Esophagus mucosa (tissue), 1 donor: ENCODE measurements around the gene PRPF8. TPM values are rescaled to one million over a fixed set of nuclear protein-coding genes. Genes with fewer than 3 reads are reported as not detected.
"Not testable (repeated sequence)": the region's sequence is repeated elsewhere in the genome, so short reads cannot be mapped to it uniquely, and the experiment has no call there.

Experiments used
- ATAC-seq: fragments of 200-7000 bp; cut with Tn5 transposase; one replicate; pipeline ENCODE4 v1.9.1; 2020
- total RNA-seq: library from RNA; stranded (reverse); gene quantifications from one replicate; pipeline ENCODE4 v1.2.4, GENCODE V29; 2023
- donor health status: DM: yes; HTN: yes; CAD: no.

PRPF8 gene
- total RNA-seq, 1 donor from 2014 or later: 171 TPM

DNA sequence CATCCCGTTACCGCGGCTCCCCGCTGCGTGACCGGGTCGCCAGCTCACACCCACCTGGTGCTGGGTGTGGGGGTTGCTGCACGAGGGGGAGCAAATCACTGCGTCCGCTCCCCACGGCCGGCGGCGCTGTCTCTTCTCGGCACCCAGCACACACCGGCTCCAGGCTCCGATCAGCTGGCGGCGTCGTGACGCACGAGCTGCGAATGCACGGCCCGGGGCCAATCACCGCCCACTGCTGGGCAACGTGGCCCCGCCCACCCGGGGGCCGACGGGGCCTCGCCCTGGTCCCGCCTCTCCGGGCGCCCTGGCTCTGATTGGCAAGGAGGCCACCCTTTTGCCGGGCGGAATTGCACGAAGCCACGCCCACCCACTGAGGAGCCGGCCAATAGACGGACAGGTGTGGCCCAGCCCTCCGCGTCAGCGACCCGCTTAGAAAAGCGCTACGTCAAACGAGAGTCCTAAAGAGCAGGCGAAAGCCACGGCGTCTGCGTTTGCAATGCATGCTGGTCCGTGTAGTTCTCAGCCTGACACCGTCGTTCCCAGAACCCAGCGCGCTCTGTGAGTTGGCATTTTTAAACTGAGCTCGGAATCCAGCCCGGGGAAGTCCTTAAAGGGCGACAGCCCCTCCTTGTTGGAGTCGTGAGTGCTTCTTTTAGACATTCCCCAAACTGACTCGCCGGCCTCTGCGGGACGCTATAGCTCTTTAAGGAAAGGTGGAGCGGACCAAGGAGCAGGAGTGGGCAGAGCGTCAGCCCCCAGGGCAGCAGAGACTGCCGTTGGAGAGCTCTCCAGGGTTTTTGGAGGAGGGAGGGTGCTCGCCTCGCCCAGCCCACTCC is 31.6 kb upstream of the PRPF8 start:
- peak; percentile 82 for ATAC-seq

DNA sequence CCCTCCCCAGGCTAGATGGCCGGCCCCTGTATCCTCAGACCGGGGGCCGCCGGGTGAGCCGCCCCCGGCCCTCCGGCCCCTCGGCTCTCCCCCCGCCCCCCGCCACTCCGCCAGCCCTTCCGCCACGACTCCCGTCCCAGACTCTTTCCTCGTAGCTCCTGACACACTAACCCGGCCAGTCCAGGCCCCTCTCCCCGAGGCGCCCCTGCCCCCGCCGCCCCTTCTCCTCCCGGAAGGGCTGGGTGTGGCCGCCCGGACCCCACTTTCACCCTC is 31.1 kb upstream of the PRPF8 start:
- ATAC-seq: no peak

DNA sequence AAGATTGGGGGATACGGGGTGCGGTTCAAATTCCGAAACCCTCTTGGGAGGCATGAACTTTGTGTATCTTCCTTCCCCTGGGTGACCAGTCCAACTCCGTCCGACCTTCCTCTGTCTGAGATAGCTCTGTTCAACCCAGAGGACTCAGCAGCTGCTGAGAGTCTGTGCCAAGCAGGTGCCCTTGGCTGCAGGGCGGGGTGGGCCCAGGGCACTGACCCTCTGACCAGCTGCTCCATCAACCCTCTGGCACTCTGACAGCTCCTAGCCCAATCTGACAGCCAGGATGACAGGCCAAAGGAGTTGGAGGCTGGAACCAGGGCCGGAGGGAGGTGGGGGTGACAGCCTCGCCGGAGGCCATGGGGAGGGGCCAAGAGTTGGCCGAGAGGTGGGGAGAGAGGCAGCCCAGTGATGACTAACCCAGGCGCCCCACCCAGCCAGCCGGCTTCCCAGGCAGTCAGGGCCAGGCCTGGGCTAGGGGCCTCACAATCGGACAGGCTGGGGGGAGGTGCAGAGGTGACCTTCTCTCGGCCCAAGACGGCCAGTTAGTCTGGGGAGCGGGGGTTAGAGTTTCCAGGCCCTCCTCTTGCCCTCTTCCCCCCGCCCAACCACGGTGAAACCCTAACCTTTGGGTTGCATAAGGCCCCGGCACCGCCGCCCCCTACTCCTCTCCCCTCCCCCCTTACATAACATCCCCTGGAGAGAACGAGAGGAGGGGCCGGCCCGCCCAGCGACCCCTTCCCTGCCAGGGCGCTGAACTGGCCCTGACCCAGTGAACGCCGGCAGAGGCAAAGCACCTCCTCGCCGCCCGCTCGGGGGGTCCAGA is 30.5 kb upstream of the PRPF8 start:
- ATAC-seq: peak; percentile 61

DNA sequence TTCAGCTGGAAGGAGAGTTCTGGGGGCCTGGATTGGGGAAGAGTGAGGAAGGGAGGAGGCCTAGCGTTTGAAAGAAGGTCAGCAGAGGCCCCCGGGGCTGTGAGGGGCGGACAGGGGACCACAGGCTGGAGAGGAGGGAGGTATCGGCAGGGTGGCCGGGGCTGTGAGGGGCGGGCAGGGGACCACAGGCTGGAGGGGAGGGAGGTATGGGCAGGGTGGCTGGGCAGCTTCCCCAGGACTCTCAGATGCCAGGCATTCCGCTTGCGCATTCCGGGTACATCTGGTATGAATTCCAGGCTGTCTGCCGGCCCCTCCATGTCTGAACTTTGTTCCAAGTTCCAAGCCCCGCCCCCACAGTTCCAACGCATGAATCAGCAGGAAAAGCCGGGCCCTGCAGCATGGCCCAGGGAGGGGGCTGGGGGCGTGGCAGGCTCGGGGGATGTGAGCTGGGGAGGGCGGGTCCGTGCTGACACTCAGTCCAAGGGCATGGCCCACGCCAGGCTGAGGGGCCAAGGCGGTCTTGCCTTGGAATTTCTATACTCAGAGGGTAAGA is 29.8 kb upstream of the PRPF8 start:
- peak; percentile 41 for ATAC-seq

DNA sequence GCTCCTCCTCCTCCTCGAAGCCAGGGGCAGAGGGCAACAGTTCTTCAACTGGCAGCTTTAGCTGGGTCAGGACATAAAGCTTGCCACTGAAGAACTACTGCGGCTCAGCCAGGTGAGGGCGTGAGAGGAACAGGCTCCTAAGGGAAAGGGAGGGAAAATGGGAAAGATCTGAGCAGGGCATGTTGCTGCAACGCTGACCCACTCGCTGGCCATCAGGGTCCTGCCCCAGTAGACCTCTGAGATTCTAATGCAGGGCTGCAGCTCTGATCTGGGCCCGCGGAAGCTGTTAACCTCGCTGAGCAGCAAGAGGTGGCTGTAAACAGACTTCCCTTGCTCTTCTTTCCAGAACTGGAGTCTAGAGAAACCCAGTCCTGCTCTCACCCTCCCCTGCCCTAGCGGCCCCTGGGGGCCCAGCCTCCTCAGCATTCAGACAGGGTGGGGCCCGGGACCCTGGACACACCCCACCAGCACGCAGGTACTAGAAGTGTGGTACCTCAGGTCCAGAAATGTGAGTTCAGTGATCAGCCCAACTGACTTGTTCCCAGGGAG is 29.3 kb upstream of the PRPF8 start:
- ATAC-seq: no peak

DNA sequence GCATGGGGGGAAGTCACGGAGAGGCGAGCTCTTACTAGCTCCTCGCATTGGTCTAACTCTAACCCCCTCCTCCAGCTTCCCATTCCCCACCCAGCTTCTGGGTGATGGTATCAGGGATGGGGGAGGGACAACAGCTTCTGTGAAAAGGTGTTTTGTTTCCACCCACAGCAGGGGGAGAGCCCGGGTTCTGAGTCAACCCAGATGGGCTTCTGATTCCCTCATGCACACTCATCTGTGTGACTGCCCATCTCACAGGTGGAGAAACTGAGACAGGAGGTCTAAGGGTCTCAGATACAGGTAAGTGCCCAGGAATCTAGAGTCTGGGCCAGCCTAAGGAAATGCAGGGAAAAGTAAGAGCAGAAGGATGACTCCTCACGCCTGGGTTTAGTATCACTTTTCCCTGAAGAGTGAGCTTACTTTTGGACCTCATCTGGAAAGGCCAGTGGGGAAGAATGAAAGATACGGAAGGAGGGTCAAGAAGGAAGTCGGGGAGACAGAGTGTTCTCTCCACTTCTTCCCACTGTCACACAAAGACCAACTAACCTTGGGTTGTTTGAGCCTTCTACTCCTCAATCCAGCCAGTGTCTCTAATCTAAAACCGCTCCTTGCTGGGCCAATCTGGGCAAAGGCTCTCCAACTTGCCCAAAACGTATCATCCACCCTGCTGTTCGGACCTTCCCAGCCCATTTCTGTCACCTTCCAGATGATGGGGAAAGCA is 28.7 kb upstream of the PRPF8 start:
- ATAC-seq: no peak

DNA sequence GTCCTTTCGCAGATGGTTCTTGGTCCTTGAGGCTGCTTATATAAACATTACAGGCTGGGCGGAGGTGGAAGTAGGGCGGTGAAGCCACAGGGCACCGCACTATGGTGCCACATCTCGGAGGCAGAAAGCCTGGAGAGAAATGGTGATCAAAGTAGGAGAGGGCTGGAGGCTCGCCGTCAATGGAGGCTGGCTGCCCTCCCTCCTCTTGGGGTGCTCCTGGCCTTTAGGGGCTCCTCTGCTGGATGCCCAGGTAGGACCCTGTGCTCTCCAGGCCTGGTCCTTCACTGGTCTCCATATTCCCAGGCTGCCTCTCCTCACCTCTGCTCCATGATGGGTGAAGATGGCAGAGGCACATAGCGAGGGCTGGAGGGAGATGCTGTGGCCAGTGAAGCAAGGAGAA is 27.6 kb upstream of the PRPF8 start:
- no peak for ATAC-seq

DNA sequence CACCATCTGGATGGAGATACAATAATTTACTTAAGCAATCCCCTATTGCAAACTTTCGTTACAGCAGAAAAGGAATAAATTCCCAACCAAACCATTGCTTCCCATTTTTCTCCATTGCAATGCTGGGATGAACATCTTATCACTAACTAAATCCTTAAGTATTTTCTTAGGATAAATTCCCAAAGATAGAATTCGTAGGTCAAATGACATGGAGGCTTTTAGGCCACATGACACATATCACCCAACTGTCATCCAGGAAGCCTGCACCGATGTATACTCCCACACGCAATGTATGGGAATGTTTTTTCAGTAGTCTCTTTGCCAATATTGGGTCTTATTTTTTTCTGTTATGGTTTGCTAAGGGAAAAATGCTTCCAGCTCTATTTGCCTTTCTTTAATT is 27.1 kb upstream of the PRPF8 start:
- no peak for ATAC-seq

DNA sequence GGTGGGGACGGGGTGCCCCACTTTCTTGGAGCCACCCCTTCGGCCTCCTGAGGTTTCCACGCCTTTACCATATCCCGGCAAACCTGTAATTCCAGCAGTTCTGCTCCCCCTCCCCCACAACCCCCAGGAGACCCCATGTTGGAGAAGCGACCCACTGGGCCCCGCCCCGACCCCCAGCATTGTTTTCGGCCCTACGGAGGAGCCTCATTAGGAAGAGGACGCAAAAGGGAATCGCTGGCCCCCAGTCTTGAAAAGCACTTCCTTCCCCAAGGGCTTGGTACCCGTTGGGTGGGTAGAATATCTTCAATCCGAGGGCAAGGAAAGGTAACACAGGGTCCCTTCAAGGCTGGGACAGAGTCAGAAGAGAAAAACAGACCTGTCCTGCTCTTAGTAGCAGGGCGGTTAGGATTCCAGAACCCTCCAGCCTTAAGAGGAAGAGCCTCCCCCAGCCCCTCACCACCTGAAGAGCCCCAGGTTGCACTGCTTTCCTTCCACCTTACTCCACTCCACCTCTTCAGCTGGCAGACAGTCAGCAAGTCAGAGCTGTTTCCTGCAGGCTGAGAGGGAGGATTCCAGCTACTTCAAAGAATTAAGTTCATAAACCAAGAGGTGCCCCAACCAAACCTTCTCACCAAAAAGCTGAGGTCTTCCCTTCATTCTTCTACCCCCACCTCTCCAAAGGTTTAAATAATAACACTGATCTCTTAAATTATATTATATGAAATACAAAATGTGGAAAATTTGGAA is 26.3 kb upstream of the PRPF8 start:
- ATAC-seq: no peak

DNA sequence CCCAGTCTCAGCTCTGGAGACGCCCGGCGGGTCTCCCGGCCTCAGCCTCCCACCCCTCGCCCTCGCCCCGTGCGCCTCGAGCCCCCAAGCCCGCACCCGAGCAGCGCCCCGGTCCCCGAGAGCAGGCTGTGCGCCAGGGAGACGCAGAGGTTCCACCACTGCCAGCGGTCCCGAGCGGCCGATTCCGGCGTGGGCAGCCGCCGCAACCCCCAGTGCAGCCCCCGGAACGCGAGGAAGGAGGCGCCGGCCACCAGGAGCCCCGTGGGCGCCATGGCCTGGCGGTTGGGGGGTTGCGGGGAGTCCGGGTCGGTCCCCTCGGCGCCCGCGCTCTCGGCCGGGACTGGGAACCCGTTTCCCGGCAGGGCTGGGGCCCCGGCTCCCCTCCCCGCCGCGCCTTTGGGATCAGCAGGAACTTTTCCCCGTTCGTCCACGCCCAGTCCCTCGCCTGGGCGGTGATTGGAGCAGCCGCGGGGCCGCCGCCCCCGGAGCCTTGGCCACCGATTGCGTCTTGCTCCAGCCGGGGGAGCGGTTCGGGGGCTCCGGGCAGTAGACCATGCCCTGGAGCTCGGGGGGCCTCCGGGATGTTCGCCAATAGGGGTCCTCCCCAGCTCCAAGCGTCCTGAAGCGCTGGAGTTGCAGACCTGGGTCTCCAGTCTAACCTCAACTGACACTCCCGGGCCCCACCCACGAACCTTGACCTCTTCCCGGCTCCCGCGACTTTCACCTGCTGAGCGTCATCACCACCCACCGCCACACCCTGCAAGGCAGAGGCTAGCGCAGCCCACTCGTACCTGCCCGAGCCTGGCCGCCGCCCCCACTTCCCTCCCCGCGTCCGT is 25.5 kb upstream of the PRPF8 start, which contains the start of gene TLCD2:
Gene TLCD2, minus strand, starts transcription at position 407 of the 836 bp plus-strand sequence. Its CDS starts 135 bp downstream, at position 272.
- peak; percentile 57 for ATAC-seq

DNA sequence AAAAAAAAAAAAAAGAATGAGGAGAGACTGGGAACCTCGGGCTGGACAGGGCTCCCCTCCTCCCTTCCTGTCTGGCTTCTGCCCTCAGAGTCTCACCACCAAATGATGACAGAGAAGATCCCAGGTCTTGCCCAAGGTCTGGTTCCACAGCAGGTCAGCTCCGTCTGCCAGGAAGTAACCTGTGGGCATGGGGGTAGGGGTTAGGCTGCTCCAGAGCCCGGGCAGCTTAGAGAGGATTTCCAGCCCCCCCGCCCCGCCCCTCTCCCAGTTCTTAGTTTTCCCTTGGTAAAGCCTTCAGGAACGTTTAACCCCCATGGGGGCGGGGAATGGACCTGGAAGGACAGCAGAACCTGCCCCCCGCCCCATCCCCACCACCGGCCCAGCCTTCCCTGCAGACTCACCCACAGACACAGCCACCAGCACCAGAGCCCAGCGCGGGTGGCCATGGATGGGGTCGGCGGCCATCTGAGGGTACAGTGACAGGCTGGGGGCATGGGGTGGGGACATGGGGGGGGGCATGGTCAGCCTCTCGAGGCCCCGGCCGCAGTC is 24.8 kb upstream of the PRPF8 start:
- ATAC-seq: peak; percentile 24

DNA sequence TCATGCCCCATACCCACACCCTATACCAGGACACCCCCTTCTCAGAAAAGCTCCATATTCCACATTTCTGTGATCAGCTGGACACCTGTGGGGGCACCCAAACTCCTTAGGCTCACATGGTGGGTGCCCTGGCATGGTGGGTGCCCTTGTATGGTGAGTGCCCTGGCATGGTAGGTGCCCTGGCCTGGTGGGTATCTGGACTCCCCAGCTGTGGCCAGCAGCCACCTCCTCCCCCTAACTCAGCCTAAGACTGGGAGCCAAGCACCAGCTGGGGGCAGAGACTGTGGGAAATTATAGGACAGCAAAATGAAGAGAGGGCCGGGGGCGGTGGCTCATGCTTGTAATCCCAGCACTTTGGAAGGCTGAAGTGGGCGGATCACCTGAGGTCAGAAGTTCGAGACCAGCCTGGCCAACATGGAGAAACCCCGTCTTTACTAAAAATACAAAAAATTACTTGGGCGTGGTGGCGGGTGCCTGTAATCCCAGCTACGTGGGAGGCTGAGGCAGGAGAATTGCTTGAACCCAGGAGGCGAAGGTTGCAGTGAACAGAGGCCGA is 24.2 kb upstream of the PRPF8 start:
- ATAC-seq: not testable (repeated sequence)

DNA sequence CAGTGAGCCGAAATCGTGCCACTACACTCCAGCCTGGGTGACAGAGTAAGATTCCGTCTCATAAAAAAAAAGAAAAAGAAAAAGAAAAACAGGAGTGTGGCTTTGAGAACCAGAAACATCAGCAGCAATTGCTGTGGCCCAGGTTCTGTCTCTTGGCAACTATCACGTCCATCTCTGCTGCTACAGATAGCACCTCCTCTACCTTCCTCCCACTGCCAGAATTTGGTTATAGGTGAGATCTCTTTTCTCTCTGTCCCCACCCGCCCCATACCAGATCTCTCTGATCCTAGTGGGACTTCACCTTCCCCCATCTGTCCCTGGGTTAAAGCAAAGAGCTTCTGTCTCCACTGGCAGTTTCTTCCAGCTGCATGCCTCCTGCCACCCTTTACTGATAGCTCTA is 22.4 kb upstream of the PRPF8 start:
- ATAC-seq: no peak

DNA sequence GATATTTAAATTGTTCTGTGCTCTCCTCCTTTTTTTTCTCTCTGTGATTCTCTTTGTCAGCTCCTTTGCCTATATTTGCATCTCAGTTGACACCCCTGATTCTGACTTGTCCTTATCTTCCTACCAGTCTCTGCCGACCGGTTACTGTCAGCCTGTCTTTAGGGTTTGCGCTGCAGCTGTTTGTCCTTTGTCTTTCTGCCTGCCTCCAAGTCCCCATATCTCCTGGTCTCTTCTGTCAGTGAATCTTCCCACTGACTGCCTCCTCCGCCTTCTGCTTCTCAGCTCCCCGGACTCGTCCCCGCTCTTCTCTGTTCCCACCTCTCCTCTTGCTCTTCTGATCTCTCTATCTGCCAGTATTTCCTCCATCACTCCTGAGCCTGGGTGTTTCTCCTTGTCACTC is 20.3 kb upstream of the PRPF8 start:
- no peak for ATAC-seq

DNA sequence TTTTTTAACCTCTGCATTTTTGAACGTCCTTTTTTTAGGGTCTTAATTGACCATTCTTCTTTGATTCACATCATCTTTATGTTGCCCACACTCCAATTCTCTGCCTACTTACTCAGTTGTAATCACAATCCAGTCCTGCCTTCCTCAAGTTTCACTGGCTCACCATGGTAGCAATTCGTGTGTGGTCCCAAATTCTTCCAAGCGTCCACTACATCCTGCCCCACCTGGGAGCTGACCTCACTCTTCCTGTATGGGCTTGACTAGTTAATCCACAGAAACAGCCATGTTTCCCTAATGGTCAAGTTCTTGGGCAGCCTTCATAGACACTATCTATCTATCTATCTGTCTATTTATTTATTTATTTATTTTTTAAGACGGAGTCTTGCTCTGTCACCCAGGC is 18.4 kb upstream of the PRPF8 start:
- no peak for ATAC-seq

DNA sequence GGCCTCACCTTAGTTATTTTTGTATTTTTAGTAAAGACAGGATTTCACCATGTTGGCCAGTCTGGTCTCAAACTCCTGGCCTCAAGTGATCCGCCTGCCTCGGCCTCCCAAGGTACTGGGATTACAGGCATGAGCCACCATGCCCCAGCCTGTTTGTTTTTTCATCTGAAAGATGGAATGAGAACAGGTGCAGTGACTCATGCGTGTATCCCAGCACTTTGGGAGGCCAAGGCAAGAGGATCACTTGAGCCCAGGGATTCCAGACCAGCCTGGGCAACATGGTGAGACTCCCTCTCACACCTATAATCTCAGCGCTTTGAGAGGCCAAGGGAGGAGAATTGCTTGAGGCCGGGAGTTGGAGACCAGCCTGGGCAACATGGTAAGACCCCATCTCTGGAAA is 15.2 kb upstream of the PRPF8 start:
- not testable (repeated sequence) for ATAC-seq

DNA sequence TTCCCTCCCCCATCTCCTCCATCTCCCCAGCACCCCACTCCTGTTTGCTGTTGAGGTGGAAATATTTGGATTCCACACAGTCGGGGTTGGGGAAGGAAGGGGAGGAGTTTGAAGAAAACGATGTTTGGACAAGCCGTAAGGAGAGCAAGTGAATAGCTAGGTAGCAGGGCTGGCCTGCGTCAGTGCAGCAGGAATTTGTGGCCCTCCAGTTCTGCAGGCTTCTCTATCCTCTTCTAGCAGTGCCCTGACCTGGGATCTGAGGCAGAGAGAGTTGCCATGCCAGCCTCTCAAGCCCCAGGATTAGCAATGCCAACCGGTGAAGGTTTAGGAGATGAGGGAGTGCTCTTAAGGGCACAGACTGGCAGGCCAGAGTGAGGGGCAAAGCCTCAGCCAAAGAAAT is 13.0 kb upstream of the PRPF8 start:
- no peak for ATAC-seq

DNA sequence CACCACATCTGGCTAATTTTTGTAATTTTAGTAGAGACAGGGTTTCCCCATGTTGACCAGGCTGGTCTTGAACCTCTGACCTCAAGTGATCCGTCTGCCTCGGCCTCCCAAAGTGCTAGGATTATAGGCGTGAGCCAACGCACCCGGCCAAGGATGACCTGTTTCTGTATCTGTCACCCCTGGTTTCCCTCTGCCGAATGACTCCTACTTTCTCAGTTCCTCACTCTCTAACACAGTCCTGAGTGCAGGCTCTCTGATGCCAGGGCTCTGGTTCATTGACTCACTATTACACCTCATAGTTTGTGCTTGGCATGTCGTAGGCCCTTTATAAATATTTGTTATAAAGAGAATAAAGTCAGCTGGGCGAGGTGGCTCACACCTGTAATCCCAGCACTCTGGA is 10.7 kb upstream of the PRPF8 start:
- no peak for ATAC-seq

DNA sequence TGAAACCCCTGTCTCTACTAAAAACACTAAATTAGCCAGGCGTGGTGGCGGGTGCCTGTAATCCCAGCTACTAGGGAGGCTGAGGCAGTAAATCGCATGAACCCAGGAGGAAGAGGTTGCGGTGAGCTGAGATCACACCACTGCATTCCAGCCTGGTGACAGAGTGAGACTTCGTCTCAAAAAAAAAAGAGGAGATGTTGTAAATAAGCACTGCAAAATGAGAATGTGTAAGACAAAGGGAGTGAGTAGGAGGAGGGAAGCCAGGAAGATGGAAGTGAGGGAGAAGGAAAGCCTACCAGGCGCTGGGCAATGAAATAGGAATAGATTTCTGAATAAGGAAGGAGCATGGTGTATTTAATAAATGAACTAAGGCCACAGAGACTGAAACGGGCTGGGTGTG is 8.7 kb upstream of the PRPF8 start:
- no peak for ATAC-seq

DNA sequence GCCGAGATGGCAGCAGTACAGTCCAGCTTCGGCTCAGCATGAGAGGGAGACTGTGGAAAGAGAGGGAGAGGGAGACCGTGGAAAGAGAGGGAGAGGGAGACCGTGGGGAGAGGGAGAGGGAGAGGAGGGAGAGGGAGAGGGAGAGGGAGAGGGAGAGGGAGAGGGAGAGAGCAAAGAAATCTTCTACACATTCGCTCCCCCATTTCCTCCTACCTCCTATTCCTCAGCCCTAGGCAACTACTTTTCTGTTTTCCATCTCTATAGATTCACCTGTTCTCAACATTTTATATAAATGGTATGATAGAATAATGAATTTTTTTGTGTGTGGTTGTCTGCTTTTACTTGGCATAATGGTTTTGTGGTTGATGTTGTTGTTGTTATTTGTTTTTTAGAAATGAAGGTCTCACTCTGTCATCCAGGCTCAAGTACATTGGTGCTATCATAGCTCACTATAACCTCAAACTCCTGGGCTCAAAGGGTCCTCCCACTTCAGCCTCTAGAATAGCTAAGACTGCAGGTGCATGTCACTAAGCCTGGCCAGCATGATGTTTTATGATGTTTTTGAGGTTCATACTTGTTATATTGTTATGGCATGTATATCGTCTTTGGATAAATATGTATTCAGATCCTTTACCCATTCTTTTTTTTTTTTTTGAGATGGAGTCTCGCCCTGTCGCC is 6.0 kb upstream of the PRPF8 start:
- no peak for ATAC-seq
